Liver (tissue), 3 donors: ENCODE results near the gene TREH.

ENCODE experiments used
- NR2F2 ChIP-seq: IDR thresholded peaks from 2 replicates; pipeline ENCODE4 v1.6.1; 2016; ENCODE audit warnings: antibody characterized with exemption
- RAD21 ChIP-seq, 2 donors: IDR thresholded peaks; 2 replicates each; pipeline ENCODE4 v1.6.1; 2016; ENCODE audit warnings: antibody characterized with exemption in 2 of 2, mild to moderate bottlenecking in 2 of 2
- RXRA ChIP-seq, 2 donors: IDR thresholded peaks; 2 replicates each; pipeline ENCODE4 v1.6.1; 2017 to 2018; ENCODE audit warnings: antibody characterized with exemption in 2 of 2, mild to moderate bottlenecking in 1 of 2
- SP1 ChIP-seq: IDR thresholded peaks from 2 replicates; pipeline ENCODE4 v1.6.1; 2018; ENCODE audit warnings: antibody characterized with exemption, mild to moderate bottlenecking
- TAF1 ChIP-seq: conservative IDR thresholded peaks from 2 replicates; pipeline ENCODE4 v1.6.1; 2016; ENCODE audit warnings: antibody characterized with exemption, mild to moderate bottlenecking
- TF ChIP-seq, protein P1 (sequence below): fragments of 150-350 bp; IDR thresholded peaks from 2 replicates; pipeline ENCODE4 v1.5.1; 2017; ENCODE audit warnings: improper control_type of control experiment, low read depth, low read length; ENCODE audit not compliant: missing input control
- TF ChIP-seq, protein P2 (sequence below): IDR thresholded peaks from 2 replicates; pipeline ENCODE4 v1.6.1; 2016; ENCODE audit warnings: antibody characterized with exemption, mild to moderate bottlenecking
- TF ChIP-seq, protein P3 (sequence below): IDR thresholded peaks from 2 replicates; pipeline ENCODE4 v1.6.1; 2016; ENCODE audit warnings: antibody characterized with exemption
- TF ChIP-seq, protein P4 (sequence below): IDR thresholded peaks from 2 replicates; pipeline ENCODE4 v1.6.1; 2016; ENCODE audit warnings: antibody characterized with exemption
- TF ChIP-seq, protein P5 (sequence below): IDR thresholded peaks from 2 replicates; pipeline ENCODE4 v1.6.1; 2016; ENCODE audit warnings: antibody characterized with exemption
- donor health status: healthy.
- donor health status: healthy.

DNA sequence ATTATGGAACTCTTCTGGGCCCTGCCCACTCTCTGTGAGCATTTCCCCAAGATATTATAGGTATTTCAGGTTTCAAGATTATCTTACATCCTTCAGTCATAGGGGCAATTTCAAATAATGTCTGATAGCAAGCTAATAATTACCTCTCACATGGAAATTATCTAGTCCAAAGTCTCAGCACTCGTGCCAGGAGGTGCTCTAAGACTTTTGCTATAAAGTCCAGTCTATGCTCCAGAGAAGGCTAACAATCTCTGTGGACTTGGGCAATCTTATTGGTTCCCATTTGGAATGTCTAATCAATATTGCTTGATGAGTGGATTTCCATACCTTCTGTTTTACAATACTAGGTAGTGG lies 5.4 kb downstream of the TREH start:
- TF ChIP-seq, protein P1, sequence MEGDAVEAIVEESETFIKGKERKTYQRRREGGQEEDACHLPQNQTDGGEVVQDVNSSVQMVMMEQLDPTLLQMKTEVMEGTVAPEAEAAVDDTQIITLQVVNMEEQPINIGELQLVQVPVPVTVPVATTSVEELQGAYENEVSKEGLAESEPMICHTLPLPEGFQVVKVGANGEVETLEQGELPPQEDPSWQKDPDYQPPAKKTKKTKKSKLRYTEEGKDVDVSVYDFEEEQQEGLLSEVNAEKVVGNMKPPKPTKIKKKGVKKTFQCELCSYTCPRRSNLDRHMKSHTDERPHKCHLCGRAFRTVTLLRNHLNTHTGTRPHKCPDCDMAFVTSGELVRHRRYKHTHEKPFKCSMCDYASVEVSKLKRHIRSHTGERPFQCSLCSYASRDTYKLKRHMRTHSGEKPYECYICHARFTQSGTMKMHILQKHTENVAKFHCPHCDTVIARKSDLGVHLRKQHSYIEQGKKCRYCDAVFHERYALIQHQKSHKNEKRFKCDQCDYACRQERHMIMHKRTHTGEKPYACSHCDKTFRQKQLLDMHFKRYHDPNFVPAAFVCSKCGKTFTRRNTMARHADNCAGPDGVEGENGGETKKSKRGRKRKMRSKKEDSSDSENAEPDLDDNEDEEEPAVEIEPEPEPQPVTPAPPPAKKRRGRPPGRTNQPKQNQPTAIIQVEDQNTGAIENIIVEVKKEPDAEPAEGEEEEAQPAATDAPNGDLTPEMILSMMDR, result no peak
- TF ChIP-seq NR2F2 (no peak), RAD21 (IDR thresholded peaks at IDR 0.05) (no peak), TAF1 (no peak), RXRA (IDR thresholded peaks at IDR 0.05) (no peak), SP1 (peak; percentile 7)
- TF ChIP-seq, protein P2, sequence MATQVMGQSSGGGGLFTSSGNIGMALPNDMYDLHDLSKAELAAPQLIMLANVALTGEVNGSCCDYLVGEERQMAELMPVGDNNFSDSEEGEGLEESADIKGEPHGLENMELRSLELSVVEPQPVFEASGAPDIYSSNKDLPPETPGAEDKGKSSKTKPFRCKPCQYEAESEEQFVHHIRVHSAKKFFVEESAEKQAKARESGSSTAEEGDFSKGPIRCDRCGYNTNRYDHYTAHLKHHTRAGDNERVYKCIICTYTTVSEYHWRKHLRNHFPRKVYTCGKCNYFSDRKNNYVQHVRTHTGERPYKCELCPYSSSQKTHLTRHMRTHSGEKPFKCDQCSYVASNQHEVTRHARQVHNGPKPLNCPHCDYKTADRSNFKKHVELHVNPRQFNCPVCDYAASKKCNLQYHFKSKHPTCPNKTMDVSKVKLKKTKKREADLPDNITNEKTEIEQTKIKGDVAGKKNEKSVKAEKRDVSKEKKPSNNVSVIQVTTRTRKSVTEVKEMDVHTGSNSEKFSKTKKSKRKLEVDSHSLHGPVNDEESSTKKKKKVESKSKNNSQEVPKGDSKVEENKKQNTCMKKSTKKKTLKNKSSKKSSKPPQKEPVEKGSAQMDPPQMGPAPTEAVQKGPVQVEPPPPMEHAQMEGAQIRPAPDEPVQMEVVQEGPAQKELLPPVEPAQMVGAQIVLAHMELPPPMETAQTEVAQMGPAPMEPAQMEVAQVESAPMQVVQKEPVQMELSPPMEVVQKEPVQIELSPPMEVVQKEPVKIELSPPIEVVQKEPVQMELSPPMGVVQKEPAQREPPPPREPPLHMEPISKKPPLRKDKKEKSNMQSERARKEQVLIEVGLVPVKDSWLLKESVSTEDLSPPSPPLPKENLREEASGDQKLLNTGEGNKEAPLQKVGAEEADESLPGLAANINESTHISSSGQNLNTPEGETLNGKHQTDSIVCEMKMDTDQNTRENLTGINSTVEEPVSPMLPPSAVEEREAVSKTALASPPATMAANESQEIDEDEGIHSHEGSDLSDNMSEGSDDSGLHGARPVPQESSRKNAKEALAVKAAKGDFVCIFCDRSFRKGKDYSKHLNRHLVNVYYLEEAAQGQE, result no peak
- TF ChIP-seq, protein P3, sequence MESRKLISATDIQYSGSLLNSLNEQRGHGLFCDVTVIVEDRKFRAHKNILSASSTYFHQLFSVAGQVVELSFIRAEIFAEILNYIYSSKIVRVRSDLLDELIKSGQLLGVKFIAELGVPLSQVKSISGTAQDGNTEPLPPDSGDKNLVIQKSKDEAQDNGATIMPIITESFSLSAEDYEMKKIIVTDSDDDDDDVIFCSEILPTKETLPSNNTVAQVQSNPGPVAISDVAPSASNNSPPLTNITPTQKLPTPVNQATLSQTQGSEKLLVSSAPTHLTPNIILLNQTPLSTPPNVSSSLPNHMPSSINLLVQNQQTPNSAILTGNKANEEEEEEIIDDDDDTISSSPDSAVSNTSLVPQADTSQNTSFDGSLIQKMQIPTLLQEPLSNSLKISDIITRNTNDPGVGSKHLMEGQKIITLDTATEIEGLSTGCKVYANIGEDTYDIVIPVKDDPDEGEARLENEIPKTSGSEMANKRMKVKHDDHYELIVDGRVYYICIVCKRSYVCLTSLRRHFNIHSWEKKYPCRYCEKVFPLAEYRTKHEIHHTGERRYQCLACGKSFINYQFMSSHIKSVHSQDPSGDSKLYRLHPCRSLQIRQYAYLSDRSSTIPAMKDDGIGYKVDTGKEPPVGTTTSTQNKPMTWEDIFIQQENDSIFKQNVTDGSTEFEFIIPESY, result no peak
- TF ChIP-seq, protein P4, sequence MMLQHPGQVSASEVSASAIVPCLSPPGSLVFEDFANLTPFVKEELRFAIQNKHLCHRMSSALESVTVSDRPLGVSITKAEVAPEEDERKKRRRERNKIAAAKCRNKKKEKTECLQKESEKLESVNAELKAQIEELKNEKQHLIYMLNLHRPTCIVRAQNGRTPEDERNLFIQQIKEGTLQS, result no peak
- TF ChIP-seq, protein P5, sequence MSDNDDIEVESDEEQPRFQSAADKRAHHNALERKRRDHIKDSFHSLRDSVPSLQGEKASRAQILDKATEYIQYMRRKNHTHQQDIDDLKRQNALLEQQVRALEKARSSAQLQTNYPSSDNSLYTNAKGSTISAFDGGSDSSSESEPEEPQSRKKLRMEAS, result no peak
